NCI-H2196 (cell line): ENCODE results near the gene MED27.

ENCODE experiments used
- DNase-seq: peaks from one replicate; lab custom pipeline; 2025; ENCODE audit not compliant: unreplicated experiment; lab: John Stamatoyannopoulos, UW

Gene MED27, protein sequence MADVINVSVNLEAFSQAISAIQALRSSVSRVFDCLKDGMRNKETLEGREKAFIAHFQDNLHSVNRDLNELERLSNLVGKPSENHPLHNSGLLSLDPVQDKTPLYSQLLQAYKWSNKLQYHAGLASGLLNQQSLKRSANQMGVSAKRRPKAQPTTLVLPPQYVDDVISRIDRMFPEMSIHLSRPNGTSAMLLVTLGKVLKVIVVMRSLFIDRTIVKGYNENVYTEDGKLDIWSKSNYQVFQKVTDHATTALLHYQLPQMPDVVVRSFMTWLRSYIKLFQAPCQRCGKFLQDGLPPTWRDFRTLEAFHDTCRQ

DNA sequence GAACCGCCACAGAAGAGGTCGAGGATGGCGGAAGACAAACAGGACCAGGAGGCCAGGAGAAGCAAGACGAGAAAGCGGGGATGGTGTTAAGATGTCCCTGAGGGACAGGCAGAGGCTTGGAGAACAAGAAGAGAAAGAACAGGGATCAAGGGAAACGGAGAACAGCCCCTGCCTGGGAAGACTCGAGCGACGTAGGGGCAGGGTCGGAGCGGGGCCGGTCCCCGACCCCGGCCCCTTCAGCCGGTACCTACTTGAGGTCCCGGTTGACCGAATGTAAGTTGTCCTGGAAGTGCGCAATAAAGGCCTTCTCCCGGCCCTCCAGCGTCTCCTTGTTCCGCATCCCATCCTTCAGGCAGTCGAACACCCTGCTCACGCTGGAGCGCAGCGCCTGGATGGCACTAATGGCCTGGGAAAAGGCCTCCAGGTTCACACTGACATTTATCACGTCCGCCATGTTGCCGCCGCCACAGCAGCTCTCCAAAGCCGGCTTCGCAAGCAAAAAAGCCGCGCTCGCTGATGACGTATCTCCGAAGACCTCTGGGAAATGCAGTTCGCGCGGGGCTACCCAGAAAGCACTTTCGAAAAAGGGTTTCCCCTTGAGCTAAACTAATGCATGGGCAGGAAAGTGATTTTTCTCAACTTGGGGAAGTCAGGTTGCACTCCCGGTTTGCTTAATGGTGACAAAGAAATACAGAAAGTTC lies at the start of gene MED27:
TSS of gene MED27 (minus strand) at position 477 of the 701 bp plus-strand sequence. CDS start at position 454, 23 bp downstream.
- peak; percentile 94 for DNase-seq

DNA sequence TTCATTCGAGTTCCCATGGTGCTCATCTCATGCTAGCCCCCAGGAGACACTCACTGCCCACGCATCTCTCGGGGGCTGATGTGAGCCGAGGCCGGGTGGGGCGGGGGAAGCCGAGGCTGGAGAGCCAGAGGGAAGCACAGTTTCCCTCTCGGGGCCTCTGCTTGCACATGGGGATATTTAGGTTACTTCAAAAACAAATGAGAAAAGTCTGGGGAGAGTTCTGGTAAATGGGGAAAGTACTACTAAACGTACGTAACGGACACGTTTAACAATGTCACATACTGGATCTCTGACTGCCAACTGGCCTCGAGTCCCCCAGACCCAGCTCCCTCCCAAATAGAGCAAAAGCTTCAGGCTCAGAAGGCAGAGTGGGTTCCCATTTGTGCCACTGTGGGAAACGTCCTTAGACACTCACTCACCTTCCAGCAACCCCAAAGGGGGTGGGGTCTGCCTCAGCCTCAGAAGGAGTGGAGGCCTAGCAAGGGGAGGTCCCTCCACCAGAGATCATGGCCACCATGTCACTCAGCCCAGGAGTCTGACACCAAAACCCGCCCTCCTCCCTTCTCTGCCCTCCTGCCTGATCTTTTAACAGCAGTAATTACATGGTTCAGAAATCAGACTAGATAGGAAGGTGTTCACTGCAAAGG lies 48.3 kb upstream of the MED27 start:
- DNase-seq, result no peak

DNA sequence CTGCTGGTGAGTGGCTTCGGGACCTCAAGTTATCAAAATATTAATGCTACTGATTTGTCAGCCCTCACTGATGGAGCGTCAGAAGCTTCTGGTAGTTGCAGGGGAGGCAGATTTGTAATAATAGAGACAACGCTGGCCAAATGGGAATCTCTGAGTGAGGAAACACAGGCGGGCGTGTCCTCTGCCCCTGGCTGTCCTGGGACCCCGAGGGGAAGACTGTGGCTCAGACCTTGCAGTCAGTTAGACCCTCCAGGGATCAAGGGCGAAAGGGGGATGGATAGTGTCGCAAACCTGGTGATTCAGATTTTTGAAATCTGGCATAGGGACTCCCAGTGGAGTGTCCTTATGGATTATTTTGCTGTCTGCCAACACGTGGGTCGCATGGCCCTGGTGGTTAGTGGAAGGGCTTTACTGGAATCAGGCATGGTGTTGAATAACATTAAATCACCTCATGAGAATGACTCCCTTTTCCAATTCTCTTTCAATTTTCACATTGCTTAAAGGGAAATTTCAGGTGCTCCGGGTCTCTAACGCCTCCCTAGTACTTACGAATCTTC lies 47.1 kb upstream of the MED27 start:
- no peak for DNase-seq

DNA sequence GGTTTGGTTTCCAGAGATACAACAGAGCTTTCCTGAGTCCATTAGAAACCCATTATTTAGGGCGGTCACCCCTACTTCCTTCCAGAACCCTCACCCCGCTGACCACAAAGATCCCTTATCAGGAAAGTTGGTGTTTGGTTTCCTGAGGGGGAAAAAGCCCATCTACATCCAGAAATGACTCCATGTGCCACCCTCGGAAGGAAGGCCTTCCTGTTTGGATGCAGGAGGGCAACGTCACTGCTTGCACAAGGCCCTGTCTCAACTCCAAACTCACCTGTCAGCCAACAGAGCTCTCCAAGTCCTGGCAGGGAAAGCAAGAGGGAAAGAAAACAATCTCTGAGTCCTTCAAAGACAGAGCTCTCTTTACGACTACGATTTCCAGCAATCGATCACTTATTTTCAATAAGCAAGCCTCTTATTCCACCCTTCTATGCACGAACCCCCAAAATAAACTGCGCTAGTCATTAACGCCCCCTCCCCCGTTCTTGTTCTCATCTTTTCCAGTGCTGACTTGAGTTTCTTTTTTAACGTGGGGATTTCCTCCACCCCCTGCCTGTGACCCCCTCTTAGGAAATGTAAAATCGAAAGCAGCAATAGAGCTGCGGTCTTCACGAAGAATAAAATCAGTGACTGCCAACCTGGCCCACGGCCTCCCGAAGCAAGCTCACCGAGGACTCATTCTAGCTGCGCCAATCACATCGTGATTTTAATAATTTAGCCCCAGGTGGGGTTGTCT lies 46.4 kb upstream of the MED27 start:
- no peak for DNase-seq

DNA sequence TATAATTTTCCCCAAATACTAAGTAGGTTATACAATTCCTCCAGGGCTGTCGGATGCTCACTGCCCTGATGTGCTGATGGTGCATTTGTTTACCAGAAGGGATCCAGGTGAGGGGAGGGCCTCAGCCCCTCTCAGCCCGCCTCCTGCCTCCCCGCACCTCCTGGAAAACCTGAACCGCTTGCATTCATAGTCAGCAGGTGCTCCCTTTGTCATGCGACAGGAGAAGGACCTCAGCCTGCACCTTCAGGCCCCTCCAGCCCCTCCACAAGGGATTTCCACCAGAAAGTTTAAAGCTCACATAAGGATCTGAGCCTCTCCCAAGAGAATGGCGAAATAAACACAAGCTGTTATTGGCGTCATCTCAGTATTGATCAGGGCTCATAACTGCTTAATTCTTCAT lies 45.7 kb upstream of the MED27 start:
- no peak for DNase-seq

DNA sequence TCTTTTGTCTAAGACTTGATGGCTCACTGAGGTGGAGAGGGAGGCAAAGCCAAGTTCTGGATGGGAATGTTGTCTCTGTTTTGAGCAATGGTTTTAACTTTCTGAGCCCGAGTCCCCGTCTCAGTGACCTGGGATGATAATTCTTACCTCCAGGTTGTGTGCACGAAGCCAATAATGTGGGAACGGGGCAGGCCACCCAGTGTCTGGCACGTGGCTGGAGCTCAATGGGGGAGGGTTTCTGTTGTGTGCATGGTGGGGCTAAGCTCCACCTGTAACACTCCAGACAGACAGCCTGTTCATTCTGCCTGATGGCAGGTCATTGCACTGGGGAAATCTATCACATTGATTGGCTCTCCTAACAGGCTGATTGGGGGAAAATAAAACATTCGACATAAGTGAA lies 45.1 kb upstream of the MED27 start:
- no peak for DNase-seq

DNA sequence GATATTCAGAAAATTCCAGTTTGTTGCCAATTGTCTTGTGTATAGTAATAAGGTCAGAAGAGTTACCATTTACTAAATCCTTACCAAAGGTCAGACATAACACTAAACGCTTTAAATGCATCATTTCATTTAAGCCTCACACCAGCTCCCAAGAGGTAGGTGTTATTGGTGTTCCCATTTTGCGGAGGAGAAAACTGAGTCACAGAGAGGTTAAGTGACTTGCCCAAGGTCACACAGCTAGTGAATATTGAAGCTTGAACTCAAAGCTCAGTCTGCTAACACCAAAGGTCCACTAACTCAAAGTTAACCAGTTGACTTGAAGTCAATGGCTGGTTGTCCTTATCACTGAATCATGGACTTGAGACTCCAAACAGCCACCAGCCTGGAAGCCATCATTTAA lies 41.4 kb upstream of the MED27 start:
- DNase-seq, result no peak

DNA sequence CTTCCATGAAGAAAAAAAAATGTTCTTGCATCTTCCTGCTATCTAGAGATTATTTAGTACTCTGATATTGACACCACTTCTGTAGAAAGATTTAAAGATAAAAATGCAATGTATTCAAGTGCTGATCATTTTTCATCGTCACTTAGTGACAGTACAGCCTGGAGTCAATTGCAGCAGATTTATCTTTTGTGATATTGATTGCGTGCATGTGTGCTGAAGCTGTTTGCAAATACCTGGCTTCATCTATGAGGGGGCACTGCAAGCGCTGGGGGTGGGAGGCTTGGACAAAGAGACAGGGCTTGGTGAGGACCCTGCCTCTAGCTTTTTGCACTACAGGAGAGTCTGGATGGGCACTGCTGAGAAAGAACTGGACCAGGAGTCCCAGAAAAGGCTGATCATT lies 38.0 kb upstream of the MED27 start:
- DNase-seq, result no peak

DNA sequence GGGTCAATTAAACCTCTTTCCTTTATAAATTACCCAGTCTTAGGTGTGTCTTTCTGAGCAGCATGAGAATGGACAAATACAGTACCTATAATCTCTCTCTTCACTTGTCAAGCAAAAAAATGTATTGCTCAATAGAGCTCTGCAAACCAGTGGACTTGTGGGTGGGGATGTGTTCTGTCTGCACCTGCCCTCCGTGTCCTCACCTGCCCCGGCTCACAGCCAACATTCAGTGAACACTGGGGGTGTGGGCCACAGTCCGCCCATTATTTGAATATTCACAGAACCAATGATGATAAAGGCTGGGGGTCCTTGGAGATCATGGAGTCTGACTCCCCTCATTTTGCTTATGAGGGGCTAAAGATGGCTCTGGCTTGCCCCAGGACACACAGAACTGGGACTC lies 36.9 kb upstream of the MED27 start:
- DNase-seq, result no peak

DNA sequence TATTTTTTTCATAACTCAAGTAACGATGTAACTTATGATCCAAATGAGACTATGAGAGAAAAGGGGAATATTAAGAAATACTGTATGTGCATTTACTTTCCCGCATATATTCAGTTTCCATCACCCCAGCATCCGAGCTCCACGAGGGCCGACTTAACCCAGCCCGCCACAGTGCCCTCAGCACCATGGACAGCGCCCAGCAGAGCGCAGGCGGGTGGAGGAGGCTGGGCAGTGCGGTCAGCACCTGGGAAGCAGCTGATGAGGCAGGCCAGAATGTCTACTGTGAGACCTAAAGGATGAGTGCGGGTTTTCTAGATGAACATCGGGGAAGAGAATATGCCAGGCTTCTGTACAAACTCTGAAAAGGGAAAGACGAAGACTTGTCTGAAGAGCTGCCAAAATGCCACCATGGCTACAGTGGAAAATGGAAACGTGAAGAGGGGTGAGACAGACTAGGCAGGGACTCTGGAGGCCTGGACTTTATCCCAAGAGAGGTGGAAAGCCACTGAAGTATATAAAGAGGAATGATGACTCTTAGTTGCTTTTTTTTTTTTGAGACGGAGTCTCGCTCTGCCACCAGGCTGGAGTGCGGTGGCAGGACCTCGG lies 34.5 kb upstream of the MED27 start:
- no peak for DNase-seq

DNA sequence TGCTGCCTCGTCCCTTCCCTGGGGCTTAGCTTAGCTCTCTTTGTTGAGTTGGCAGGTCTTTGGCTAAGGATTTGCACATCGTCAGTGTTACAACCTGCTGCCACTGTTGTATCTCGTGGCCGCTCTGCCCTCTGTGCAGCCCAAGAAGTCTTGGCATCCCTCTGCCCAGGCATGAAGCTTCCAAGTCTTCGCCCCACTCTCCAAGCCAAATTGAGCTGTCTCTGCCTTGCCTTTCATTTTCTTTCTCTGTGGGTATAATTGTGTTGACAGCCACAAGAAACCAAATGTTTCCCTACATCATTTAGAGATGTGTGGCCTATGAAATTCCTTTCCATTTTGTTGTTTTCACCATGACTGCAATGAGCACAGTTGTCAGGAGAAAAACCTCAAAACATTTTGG lies 29.6 kb upstream of the MED27 start:
- no peak for DNase-seq

DNA sequence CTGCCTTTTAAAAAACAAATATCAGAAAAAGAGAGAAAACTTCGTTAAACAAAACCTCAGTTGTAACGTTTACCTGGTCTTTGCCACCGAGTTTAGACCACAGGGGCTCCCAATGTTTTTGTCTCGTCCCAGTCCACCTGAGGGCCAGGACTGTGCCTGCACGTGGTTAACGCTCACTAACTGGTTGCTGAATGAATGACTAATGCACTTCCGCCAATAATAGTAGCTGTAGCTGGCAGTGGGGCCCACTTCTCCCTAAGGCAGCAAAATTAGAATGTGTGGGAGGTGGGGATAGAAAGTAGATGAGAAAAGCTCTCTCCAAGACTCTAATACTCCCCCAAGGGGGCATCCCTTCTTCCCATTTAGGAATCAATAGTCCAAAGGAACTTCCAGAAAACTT lies 29.1 kb upstream of the MED27 start:
- DNase-seq, result no peak

DNA sequence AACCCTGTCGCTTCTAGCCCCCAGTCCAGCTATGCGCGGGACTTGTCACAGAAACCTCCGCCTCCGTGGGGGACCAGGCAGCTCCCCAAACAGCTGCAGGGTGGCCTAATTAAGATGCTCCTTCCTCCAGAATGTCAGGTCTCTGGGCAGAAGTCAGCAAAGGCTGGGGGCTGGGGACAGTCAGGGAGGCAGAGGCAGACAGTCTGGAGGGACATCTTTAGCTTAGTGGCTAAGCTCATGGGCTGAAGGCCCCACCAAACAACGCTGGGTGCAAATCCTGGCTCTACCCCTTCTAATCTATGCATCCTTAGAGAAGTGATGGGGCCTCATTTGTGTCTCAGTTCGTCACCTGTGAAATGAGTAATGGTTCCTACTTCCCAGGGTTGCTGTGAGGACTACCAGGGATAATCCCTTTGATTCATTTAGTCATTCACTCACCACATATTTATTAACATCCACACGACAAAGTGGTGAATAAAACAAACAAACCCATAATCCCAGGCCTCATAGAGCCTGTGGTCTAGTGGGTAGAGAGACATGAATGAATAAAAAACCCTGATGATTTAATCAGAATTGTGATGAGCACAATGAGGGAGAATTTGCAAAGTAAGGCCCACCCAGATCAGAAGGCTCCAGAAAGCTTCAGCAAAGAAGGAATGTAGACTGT lies 20.2 kb upstream of the MED27 start:
- no peak for DNase-seq

DNA sequence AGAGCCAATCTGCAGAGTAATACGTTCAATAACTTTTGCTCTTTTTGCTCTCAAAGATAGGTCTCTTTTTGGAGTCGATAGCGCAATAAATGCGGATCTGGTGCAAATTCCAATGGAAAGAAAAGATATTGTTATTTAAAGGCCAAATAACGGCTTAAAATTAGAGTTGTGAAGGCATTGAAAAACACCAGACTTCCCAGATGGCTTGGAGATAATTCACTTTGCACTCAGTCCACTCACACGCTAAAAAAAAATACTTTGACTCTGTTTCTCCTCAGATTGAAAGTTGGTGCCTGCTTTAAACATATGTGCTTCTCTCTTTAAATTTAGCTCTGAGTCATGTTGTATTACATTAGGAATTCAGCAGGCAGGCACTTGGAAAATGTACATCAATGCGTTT lies 19.5 kb upstream of the MED27 start:
- no peak for DNase-seq

DNA sequence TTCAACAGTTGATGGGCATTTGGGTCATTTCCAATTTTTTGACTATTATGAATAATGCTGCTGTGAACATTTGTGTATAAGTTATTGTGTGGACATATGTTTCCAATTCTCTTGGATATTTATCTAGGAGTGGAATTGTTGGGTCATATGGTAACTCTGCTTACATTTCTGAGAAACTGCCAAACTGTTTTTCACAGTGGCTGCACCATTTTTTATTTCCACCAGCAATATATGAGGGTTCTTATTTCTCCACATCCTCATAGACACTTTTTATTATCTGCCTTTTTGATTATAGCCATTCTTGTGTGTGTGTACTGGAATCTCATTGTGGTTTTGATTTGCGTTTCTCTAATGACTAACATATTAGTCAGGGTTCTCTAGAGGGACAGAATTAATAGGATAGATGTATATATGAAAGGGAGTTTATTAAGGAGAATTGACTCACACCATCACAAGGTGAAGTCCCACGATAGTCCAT lies 14.7 kb upstream of the MED27 start:
- DNase-seq, result no peak

DNA sequence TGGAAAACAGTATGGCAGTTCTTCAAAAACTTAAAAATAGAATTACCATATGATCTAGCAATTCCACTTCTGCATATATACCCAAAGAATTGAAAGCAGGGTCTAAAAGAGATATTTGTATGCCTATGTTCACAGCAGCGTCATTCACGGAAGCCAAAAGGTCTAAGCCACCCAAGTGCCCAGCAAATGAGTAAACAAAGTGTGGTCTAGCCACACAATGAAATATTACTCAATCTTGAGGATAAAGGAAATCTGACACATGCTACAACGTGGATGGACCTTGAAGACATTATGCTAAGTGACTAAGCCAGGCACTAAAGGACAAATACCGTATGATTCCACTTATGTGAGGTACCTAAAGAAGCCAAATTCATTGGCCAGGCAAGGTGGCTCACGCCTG lies 11.1 kb upstream of the MED27 start:
- DNase-seq, result no peak

DNA sequence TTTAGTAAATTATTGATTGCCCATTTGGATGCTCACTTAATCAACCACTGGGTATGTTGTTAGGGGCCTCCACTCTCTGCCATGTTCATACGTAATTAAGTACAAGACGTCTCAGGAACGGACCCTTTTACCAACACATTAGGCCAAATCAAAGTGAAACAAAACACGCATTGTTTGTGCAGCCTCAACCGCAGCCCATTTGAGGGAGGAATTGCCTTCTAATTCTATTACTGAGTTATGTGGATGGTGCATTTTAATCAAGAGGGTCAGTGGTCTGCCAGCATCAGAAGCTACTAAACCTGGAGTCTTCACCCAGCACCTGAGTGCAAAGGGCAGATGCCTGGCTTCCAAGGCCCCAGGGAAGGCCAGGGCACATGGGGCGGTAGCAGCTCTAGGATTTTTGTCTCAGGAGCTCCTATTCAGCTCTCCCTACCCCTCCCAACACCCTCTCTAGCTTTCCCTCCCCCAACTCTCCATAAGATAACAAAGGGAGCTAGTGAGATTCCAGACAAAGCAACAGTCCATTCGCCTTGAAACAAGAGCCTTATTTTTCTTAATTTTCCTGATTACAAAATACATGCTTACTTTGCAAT lies 7.9 kb upstream of the MED27 start:
- DNase-seq, result no peak

DNA sequence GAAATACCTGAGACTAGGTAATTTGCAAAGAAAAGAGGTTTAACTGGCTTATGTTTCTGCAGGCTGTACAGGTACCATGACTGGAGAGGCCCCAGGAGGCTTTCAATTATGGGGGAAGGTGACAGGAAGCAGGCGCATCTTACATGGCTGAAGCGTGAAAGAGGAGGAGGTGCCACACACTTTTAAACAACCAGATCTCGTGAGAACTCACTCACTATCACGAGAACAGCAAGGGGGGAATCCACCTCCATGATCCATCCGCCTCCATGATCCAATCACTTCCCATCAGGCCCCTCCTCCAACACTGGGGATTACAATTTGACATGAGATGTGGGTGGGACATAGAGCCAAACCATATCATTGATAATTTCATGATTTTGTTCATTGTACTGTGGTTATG lies 2.5 kb upstream of the MED27 start:
- DNase-seq, result no peak

DNA sequence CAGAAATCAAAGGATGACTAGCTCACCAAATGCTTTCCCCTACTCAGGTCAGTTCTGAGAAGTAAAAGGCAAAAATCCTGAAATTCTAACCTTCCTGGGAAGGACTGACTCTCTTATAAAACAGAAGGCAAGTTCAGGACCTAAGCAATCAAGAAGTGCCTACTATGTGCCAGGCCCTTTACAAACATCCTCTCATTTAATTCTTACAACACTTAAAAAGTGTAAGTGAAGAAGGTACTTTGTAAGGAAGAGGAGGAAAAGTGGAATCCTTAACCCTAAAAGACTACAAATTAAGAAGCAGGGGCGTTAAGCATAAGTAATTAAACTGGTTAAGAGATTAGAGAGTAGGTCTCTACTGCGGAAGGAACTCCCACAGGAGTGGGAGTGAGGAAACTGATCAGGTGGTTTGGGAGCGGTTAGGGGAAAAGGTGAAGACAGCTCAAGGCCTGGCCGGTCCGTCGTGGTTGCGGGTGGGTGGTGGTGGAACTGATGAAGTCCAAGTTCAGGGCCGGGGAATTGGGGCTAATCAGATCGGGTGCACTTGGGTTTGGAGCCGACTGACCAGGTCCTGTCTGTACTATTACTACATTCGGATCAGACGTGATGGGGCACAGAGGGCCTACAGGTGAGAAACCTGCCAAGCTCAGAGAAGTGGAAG lies 839 bp downstream of the MED27 start:
- no peak for DNase-seq
